MM.1S (cell line): Measurements from ENCODE around the gene TNFRSF1A.

Experiments used
- DNase-seq: peaks from one replicate; pipeline ENCODE4 v3.0.0-alpha.2; 2015
- H2AFZ ChIP-seq: fragments of 300-600 bp; sonication (generic); 2 replicates; pipeline ENCODE4 v1.6.0; 2016; ENCODE audit warnings: antibody characterized with exemption, low read length
- H3F3A ChIP-seq: fragments of 300-600 bp; sonication (generic); 2 replicates; pipeline ENCODE4 v1.6.1; 2016; ENCODE audit warnings: mild to moderate bottlenecking, antibody characterized with exemption, low read length, moderate library complexity, mixed read lengths; ENCODE audit not compliant: insufficient read depth
- H3K27ac ChIP-seq: fragments of 300-600 bp; sonication (generic); 2 replicates; pipeline ENCODE4 v1.5.1; 2016; ENCODE audit warnings: mild to moderate bottlenecking, low read length
- H3K27me3 ChIP-seq: fragments of 300-600 bp; sonication (generic); replicated peaks from 2 replicates; pipeline ENCODE4 v1.6.0; 2016; ENCODE audit warnings: low read length; ENCODE audit not compliant: insufficient read depth
- H3K36me3 ChIP-seq: fragments of 300-600 bp; sonication (generic); replicated peaks from 2 replicates; pipeline ENCODE4 v1.6.1; 2016; ENCODE audit warnings: mild to moderate bottlenecking, low read length, mixed read lengths; ENCODE audit not compliant: insufficient read depth
- H3K4me1 ChIP-seq: fragments of 300-600 bp; sonication (generic); 2 replicates; pipeline ENCODE4 v1.6.1; 2016; ENCODE audit warnings: low read length, mixed read lengths
- H3K4me2 ChIP-seq: fragments of 300-600 bp; sonication (generic); 2 replicates; pipeline ENCODE4 v1.6.0; 2016; ENCODE audit warnings: low read depth, low read length
- H3K4me3 ChIP-seq: fragments of 300-600 bp; sonication (generic); 2 replicates; pipeline ENCODE4 v1.5.1; 2016; ENCODE audit warnings: low read length, mixed read lengths
- H3K79me2 ChIP-seq: fragments of 300-600 bp; sonication (generic); 2 replicates; pipeline ENCODE4 v1.6.1; 2016; ENCODE audit warnings: mixed run types, low read length, mixed read lengths
- H3K9ac ChIP-seq: fragments of 300-600 bp; sonication (generic); 2 replicates; pipeline ENCODE4 v1.6.1; 2016; ENCODE audit warnings: low read length, mixed read lengths
- H3K9me2 ChIP-seq: fragments of 300-600 bp; sonication (generic); replicated peaks from 2 replicates; pipeline ENCODE4 v1.6.1; 2016; ENCODE audit warnings: mild to moderate bottlenecking, low read length, mixed read lengths; ENCODE audit not compliant: insufficient read depth
- H3K9me3 ChIP-seq: fragments of 300-600 bp; sonication (generic); replicated peaks from 2 replicates; pipeline ENCODE4 v1.6.1; 2016; ENCODE audit warnings: mild to moderate bottlenecking, low read length, mixed read lengths; ENCODE audit not compliant: insufficient read depth
- H4K20me1 ChIP-seq: fragments of 300-600 bp; sonication (generic); 2 replicates; pipeline ENCODE4 v1.6.1; 2016; ENCODE audit warnings: mild to moderate bottlenecking, low read length, moderate library complexity, mixed read lengths; ENCODE audit not compliant: insufficient read depth
- EZH2 ChIP-seq: fragments of 300-600 bp; sonication (generic); optimal IDR thresholded peaks from 2 replicates; pipeline ENCODE3; 2017; ENCODE audit warnings: low read depth, mild to moderate bottlenecking, antibody characterized with exemption, low read length, mixed read lengths
- EZH2phosphoT487 ChIP-seq: fragments of 300-600 bp; sonication (generic); IDR thresholded peaks from 2 replicates; pipeline ENCODE4 v1.6.1; 2018; ENCODE audit warnings: antibody characterized with exemption, low read length
- TF ChIP-seq, protein P1 (sequence below): fragments of 300-600 bp; sonication (generic); IDR thresholded peaks from 2 replicates; pipeline ENCODE4 v1.5.1; 2016; ENCODE audit warnings: antibody characterized with exemption, low read length, mixed read lengths

TNFRSF1A gene

DNA sequence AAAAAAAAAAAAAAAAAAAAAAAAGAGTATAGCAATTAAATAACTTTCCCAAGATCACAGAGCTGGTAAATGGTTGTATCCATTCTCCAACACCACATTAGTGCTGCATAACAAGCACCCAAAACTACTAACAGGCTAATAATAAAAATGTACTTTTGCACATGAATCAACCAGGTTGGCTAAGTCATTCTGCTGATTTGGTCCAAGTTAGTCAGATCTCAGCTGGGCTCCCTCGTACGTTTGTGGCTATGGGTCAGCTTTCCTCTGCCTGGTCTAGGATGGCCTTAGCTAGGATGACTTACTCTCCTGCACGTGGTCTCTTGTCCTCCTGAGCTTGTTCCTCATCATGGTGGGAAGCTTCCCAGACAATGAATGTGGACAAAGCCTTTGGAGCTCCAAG is 39.3 kb downstream of the TNFRSF1A start:
- H3K9ac ChIP-seq: no peak overlapping the region
- no peaks in the 10 kb centered on the region for H3K79me2 ChIP-seq
- DNase-seq: no peak
- TF ChIP-seq, protein P1, sequence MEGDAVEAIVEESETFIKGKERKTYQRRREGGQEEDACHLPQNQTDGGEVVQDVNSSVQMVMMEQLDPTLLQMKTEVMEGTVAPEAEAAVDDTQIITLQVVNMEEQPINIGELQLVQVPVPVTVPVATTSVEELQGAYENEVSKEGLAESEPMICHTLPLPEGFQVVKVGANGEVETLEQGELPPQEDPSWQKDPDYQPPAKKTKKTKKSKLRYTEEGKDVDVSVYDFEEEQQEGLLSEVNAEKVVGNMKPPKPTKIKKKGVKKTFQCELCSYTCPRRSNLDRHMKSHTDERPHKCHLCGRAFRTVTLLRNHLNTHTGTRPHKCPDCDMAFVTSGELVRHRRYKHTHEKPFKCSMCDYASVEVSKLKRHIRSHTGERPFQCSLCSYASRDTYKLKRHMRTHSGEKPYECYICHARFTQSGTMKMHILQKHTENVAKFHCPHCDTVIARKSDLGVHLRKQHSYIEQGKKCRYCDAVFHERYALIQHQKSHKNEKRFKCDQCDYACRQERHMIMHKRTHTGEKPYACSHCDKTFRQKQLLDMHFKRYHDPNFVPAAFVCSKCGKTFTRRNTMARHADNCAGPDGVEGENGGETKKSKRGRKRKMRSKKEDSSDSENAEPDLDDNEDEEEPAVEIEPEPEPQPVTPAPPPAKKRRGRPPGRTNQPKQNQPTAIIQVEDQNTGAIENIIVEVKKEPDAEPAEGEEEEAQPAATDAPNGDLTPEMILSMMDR: no peak
- no peak for TF ChIP-seq EZH2
- TF ChIP-seq EZH2phosphoT487: no peak
- no peak overlapping the region for H3K4me3 ChIP-seq
- no peaks in the 10 kb centered on the region for H4K20me1 ChIP-seq
- H3K27me3 ChIP-seq: no peaks in the 10 kb centered on the region
- H3K9me3 ChIP-seq: no peaks in the 10 kb centered on the region
- no peaks in the 10 kb centered on the region for H3K4me1 ChIP-seq
- no peak overlapping the region for H3K4me2 ChIP-seq
- no peaks in the 10 kb centered on the region for H3K9me2 ChIP-seq
- no peak overlapping the region for H3K27ac ChIP-seq
- H2AFZ ChIP-seq: no peak overlapping the region
- H3F3A ChIP-seq: no peaks in the 10 kb centered on the region
- no peaks in the 10 kb centered on the region for H3K36me3 ChIP-seq

DNA sequence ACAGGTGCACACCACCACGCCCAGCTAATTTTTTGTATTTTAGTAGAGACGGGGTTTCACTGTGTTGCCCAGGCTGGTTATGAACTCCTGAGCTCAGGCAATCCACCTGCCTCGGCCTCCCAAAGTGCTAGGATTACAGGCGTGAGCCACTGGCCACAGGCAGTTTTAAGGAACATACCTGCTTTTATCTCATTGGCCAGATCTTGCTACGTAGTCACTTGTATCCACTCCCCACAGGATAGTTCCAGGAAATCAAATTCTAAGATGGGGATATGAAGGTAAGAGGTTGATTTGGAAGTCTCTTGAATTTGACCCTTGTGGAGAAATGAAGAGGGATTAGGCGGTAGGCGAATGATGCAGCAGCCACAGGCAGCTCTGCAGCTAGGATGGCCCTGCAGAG is 40.2 kb downstream of the TNFRSF1A start:
- Histone ChIP-seq H2AFZ (no peak overlapping the region), H3K79me2 (no peaks in the 10 kb centered on the region), H3K9me2 (no peaks in the 10 kb centered on the region), H3K4me2 (no peak overlapping the region), H3K9ac (no peak overlapping the region), H3K36me3 (no peaks in the 10 kb centered on the region), H3K4me3 (no peak overlapping the region), H3K27ac (no peak overlapping the region), H3K9me3 (no peaks in the 10 kb centered on the region), H3F3A (no peaks in the 10 kb centered on the region), H3K4me1 (no peaks in the 10 kb centered on the region), H3K27me3 (no peaks in the 10 kb centered on the region), H4K20me1 (no peaks in the 10 kb centered on the region)
- no peak for DNase-seq
- TF ChIP-seq EZH2: no peak
- TF ChIP-seq, protein P1: no peak
- TF ChIP-seq EZH2phosphoT487: no peak

DNA sequence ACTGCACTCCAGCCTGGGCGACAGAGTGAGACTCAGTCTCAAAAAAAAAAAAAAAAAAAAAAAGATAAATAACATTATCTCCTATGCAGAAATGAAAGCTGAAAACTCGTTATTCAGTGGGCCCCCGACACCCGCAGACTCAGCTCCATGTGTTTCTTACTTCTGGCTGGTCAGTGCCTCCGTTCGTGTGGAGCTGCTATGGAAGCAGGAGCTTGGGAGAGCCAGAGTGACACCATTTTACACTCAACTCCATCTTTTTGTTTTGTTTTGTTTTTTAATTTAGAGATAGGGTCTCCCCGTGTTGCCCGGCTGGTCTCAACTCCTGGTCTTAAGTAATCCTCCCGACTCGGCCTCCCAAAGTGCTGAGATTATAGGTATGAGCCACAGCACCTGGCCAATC is 44.7 kb downstream of the TNFRSF1A start:
- Histone ChIP-seq H3K27ac (no peak overlapping the region), H2AFZ (no peak overlapping the region), H3K4me1 (no peaks in the 10 kb centered on the region)

More for the DNA sequence above, 44.7 kb downstream of the TNFRSF1A start:
- TF ChIP-seq, protein P1: no peak
- TF ChIP-seq EZH2 (no peak), EZH2phosphoT487 (no peak)
- no peak overlapping the region for H3K4me3 ChIP-seq
- no peaks in the 10 kb centered on the region for H4K20me1 ChIP-seq
- DNase-seq: no peak
- H3K9ac ChIP-seq: no peak overlapping the region
- H3K9me2 ChIP-seq: no peaks in the 10 kb centered on the region
- no peaks in the 10 kb centered on the region for H3K79me2 ChIP-seq
- no peaks in the 10 kb centered on the region; the same call in 1 of the 2 replicates for H3K27me3 ChIP-seq
- H3K4me2 ChIP-seq: no peak overlapping the region
- no peaks in the 10 kb centered on the region for H3K9me3 ChIP-seq
- H3K36me3 ChIP-seq: no peaks in the 10 kb centered on the region
- H3F3A ChIP-seq: no peaks in the 10 kb centered on the region
